Activated CD8-positive, alpha-beta T cell treated with anti-CD3 and anti-CD28 coated beads, Interleukin-2, amount 10 ng/mL, durations not matched to agents 7 days and 5 days (primary cell): ENCODE results near the gene KAZN. TPM values are rescaled to one million over a fixed set of nuclear protein-coding genes. Genes with fewer than 3 reads are reported as not detected.

Source experiments
- ATAC-seq: fragments of 150-1000 bp; cut with Tn5 transposase; one replicate; pipeline ENCODE4 v1.10.0; 2021; ENCODE audit warnings: moderate library complexity
- CTCF ChIA-PET: fragments of 350-600 bp; sonication (Branson Sonifier 250); formaldehyde crosslinking; loops from one replicate; lab custom pipeline; 2021; ENCODE audit warnings: antibody characterized with exemption; lab: Charles Lee
- POLR2A ChIA-PET: fragments of 350-600 bp; sonication (Branson Sonifier 250); formaldehyde crosslinking; loops from one replicate; lab custom pipeline; 2021; ENCODE audit warnings: antibody characterized with exemption; lab: Charles Lee
- DNase-seq: peaks from one replicate; pipeline ENCODE4 v3.0.0-alpha.2; 2020
- H3K27ac Mint-ChIP-seq: one replicate; pipeline ENCODE4 v1.8.0; 2021; ENCODE audit warnings: mild to moderate bottlenecking, mixed read lengths
- H3K27me3 Mint-ChIP-seq: one replicate; pipeline ENCODE4 v1.8.0; 2021; ENCODE audit warnings: low read depth, mixed read lengths
- H3K36me3 Mint-ChIP-seq: one replicate; pipeline ENCODE4 v1.8.0; 2021; ENCODE audit warnings: low read depth, mixed read lengths
- H3K4me1 Mint-ChIP-seq: one replicate; pipeline ENCODE4 v1.8.0; 2021; ENCODE audit warnings: low read depth, mixed read lengths
- H3K4me3 Mint-ChIP-seq: one replicate; pipeline ENCODE4 v1.8.0; 2021; ENCODE audit warnings: mild to moderate bottlenecking, mixed read lengths
- H3K9me3 Mint-ChIP-seq: one replicate; pipeline ENCODE4 v1.8.0; 2022; ENCODE audit warnings: mixed read lengths; ENCODE audit not compliant: insufficient read depth
- total RNA-seq, 2 experiments: library from RNA; stranded (reverse); gene quantifications; one replicate each; pipeline ENCODE4 v1.2.3, GENCODE V29; 2021

The KAZN gene
- total RNA-seq, 2 experiments from 2014 or later = 1.1 to 1.7 TPM

- no peak for ATAC-seq
- H3K27ac Mint-ChIP-seq = no peak overlapping the region
- no peak for DNase-seq
- no peaks in the 10 kb centered on the region for H3K36me3 Mint-ChIP-seq
- no peaks in the 10 kb centered on the region for H3K9me3 Mint-ChIP-seq
- H3K27me3 Mint-ChIP-seq = no peaks in the 10 kb centered on the region
- ChIA-PET POLR2A (no interaction called here), CTCF (no interaction called here)
- no peaks in the 10 kb centered on the region for H3K4me1 Mint-ChIP-seq
- H3K4me3 Mint-ChIP-seq = no peak overlapping the region
Observed at GRCh38 chr1:14824314-14824915, 225.9 kb downstream of the KAZN start.

DNA sequence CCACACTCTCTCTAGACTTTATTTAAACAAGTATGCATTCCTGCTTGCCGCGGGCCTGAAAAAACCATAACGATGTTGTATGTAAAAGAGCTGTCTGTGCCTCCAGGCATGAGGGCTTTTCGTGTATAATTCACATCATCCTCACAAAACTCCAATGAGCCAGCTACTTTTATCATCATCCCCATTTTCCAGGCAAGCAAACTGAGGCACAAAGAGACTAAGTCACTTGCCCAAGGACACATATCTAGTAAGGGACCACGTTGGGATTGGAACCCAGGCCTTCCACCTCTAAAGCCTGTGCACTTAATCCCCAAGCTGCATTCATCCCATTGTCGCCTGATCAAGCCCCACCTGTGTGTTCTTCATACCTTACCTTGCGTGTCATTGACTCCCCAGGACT, 226.9 kb downstream of the KAZN start:
- ATAC-seq (no peak), DNase-seq (no peak)
- Mint-ChIP-seq H3K4me1 (no peaks in the 10 kb centered on the region), H3K36me3 (no peaks in the 10 kb centered on the region), H3K4me3 (no peak overlapping the region), H3K27me3 (no peaks in the 10 kb centered on the region), H3K9me3 (no peaks in the 10 kb centered on the region), H3K27ac (no peak overlapping the region)
- CTCF ChIA-PET = no interaction called here
- POLR2A ChIA-PET = no interaction called here

DNA sequence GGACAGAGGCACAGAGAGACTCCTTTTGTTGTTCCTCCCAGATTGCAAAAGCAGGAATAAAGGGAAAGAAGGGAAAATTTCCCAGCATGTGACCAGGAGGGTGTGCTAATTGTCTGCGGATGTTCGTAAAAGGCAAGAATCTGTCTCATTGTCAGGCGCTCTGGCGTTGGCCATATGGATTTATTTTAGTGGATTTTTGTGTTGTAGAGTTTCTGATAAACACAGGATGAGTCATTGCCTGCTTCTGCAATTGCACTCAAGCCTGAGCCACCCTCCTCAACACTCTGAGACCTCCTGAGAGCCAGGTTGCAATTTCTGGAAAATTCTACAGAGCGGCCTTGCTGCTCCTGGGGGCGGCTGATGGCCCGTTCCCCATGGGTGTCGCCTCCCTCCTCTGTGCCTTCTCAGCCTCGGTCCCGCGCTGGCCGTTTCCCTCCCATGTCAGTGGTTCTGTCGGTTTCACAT, 227.7 kb downstream of the KAZN start:
- no peak overlapping the region for H3K27ac Mint-ChIP-seq
- H3K4me1 Mint-ChIP-seq = no peaks in the 10 kb centered on the region
- ChIA-PET CTCF (no interaction called here), POLR2A (no interaction called here)
- H3K36me3 Mint-ChIP-seq = no peaks in the 10 kb centered on the region
- DNase-seq (no peak), ATAC-seq (no peak)
- H3K4me3 Mint-ChIP-seq = no peak overlapping the region
- no peaks in the 10 kb centered on the region for H3K27me3 Mint-ChIP-seq
- no peaks in the 10 kb centered on the region for H3K9me3 Mint-ChIP-seq

- DNase-seq = no peak
- POLR2A ChIA-PET = no interaction called here
- ATAC-seq = no peak
- CTCF ChIA-PET = no interaction called here
- no peaks in the 10 kb centered on the region for H3K9me3 Mint-ChIP-seq
- H3K4me1 Mint-ChIP-seq = no peaks in the 10 kb centered on the region
- H3K27me3 Mint-ChIP-seq = no peaks in the 10 kb centered on the region
- H3K4me3 Mint-ChIP-seq = no peak overlapping the region
- no peak overlapping the region for H3K27ac Mint-ChIP-seq
- H3K36me3 Mint-ChIP-seq = no peaks in the 10 kb centered on the region
Observed at GRCh38 chr1:14826731-14827326, 228.3 kb downstream of the KAZN start.

DNA sequence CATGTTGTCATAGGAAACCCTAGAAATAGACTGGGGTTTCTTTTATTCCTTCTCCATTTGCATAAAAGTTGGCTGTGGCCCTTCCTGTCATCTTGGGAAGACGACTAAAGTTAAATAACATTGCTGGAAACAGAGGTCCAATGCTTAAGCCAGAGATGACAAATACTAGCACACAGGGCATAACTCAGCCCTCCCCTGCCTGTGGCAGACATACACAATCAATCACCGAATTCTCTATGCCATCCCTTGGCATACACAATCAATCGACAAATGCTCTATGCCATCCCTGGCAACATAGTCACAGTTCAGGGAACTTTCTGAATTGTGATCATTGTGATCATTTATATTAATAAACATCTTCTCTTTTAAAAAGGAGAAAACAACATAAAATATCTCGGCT, 229.4 kb downstream of the KAZN start:
- Mint-ChIP-seq H3K4me1 (no peaks in the 10 kb centered on the region), H3K36me3 (no peaks in the 10 kb centered on the region), H3K9me3 (no peaks in the 10 kb centered on the region), H3K4me3 (no peak overlapping the region), H3K27me3 (no peaks in the 10 kb centered on the region), H3K27ac (no peak overlapping the region)
- POLR2A ChIA-PET = no interaction called here
- ATAC-seq (no peak), DNase-seq (no peak)
- CTCF ChIA-PET = no interaction called here

- Mint-ChIP-seq H3K36me3 (no peaks in the 10 kb centered on the region), H3K27ac (no peak overlapping the region), H3K4me1 (no peaks in the 10 kb centered on the region), H3K4me3 (no peak overlapping the region), H3K27me3 (no peaks in the 10 kb centered on the region), H3K9me3 (no peaks in the 10 kb centered on the region)
- POLR2A ChIA-PET = no interaction called here
- CTCF ChIA-PET = no interaction called here
- ATAC-seq (no peak), DNase-seq (no peak)
Observed at GRCh38 chr1:14828665-14829064, 230.2 kb downstream of the KAZN start.

DNA sequence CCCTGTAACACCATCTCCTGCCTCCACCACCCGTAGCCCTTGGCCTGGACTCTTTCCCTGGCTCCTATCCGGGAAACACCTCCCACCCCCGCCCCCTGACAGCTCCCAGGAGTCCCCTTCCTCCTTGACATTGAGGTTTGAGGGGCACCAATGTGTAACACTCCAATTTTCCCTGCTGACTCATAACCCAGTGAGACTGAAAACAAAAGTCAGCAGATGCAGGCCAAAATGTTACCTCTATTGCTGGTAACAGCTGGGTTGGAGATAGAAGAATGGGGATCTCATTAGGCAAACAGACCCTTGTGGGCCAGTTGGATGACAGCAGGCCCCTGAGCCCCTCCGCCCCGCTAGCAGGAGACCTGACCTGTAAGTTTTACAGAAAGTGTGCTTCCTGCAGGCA, 237.2 kb downstream of the KAZN start:
- ChIA-PET CTCF (no interaction called here), POLR2A (no interaction called here)
- H3K27ac Mint-ChIP-seq = no peak overlapping the region

GRCh38 chr1:14836426-14837140, 238.1 kb downstream of the KAZN start:
- ATAC-seq (no peak), DNase-seq (no peak)
- POLR2A ChIA-PET = no interaction called here
- Mint-ChIP-seq H3K36me3 (no peaks in the 10 kb centered on the region), H3K4me3 (no peak overlapping the region), H3K4me1 (no peaks in the 10 kb centered on the region), H3K9me3 (no peaks in the 10 kb centered on the region), H3K27me3 (no peaks in the 10 kb centered on the region), H3K27ac (no peak overlapping the region)
- CTCF ChIA-PET = no interaction called here

More for the DNA sequence above, 237.2 kb downstream of the KAZN start:
- no peak for DNase-seq
- ATAC-seq = no peak
- Mint-ChIP-seq H3K36me3 (no peaks in the 10 kb centered on the region), H3K27me3 (no peaks in the 10 kb centered on the region), H3K9me3 (no peaks in the 10 kb centered on the region), H3K4me3 (no peak overlapping the region), H3K4me1 (no peaks in the 10 kb centered on the region)

DNA sequence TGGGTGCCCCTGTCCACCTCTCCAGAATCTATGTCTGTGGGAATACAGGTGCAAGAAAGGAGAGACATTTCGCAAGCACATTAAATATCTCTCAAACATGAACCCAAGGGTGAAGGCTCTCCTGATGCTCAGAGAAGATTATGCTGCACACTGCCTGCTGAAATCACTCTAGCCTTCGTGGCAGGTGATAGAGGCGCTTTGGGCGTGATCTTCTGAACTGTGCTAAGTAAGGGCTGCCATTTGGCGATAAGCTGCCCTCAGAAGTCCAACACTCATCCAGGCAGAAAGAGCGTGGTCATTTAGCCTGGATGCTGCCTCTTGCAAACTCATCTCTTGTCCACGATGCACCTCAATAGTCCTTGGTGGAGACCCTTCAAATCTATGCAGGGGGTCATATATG, 241.9 kb downstream of the KAZN start:
- H3K36me3 Mint-ChIP-seq = peaks cover 1% of the 10 kb centered on the region
- POLR2A ChIA-PET = no interaction called here
- ATAC-seq = no peak
- no peak overlapping the region for H3K27ac Mint-ChIP-seq
- no peaks in the 10 kb centered on the region for H3K4me1 Mint-ChIP-seq
- H3K4me3 Mint-ChIP-seq = no peak overlapping the region
- no peaks in the 10 kb centered on the region for H3K27me3 Mint-ChIP-seq
- no peak for DNase-seq
- peaks cover 8% of the 10 kb centered on the region for H3K9me3 Mint-ChIP-seq
- CTCF ChIA-PET = no interaction called here

DNA sequence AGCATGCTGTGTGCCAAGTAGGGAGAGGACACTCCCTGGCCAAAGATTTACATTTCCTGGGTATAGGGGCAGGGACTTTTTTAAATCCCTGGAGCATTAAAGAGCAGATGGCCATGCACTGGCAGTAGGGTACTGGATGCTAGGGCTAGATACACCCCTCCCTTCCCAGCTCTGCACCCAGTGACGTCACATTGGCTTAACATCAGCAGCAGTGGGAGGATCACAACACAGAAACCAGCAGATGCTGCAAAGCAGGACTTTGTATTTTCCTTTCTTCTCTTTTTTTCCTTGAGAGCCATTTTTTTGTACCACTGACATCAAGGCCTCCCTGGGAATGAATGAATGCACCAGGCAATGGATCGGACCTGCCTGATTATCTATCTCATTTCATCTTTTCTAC, 243.0 kb downstream of the KAZN start:
- no peak overlapping the region for H3K4me3 Mint-ChIP-seq
- peaks cover 8% of the 10 kb centered on the region for H3K9me3 Mint-ChIP-seq
- CTCF ChIA-PET = no interaction called here
- no peaks in the 10 kb centered on the region for H3K27me3 Mint-ChIP-seq
- no peak overlapping the region for H3K27ac Mint-ChIP-seq
- ATAC-seq (no peak), DNase-seq (no peak)
- POLR2A ChIA-PET = no interaction called here
- H3K4me1 Mint-ChIP-seq = no peaks in the 10 kb centered on the region
- peaks cover 1% of the 10 kb centered on the region for H3K36me3 Mint-ChIP-seq

DNA sequence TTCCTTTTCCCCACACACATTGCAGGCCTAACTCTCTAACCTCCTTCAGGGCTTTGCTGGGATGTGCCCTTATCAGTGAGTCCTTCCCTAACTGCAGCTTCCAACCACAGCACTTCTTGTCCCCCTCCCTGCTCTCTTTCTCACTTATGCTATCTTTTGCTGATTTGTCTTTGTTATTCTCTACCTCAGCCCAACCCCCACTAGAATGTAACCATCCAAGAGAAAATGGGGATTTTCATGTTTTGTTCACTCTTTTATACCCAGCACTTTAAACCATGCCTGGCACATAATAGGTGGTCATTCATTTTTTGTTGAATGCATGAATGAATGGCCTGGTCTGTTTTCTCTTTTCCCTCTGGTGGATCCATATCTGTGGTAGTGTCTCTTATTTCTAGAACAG, 243.5 kb downstream of the KAZN start:
- Mint-ChIP-seq H3K27me3 (no peaks in the 10 kb centered on the region), H3K27ac (no peak overlapping the region), H3K4me3 (no peak overlapping the region), H3K9me3 (peaks cover 8% of the 10 kb centered on the region), H3K4me1 (no peaks in the 10 kb centered on the region), H3K36me3 (peaks cover 1% of the 10 kb centered on the region)
- ATAC-seq = no peak
- POLR2A ChIA-PET = no interaction called here
- CTCF ChIA-PET = no interaction called here
- no peak for DNase-seq

- Mint-ChIP-seq H3K36me3 (peaks cover 1% of the 10 kb centered on the region), H3K4me3 (no peak overlapping the region), H3K9me3 (peaks cover 8% of the 10 kb centered on the region), H3K27ac (no peak overlapping the region), H3K4me1 (no peaks in the 10 kb centered on the region), H3K27me3 (no peaks in the 10 kb centered on the region)
- DNase-seq = no peak
- ChIA-PET POLR2A (no interaction called here), CTCF (no interaction called here)
- no peak for ATAC-seq
Observed at GRCh38 chr1:14842361-14842760, 243.9 kb downstream of the KAZN start.
